ENCODE results near the gene CDH4. TPM values are rescaled to one million over a fixed set of nuclear protein-coding genes. Genes with fewer than 3 reads are reported as not detected.

The CDH4 gene
- total RNA-seq, 1 donor from 2014 or later: 3.2 TPM

DNA sequence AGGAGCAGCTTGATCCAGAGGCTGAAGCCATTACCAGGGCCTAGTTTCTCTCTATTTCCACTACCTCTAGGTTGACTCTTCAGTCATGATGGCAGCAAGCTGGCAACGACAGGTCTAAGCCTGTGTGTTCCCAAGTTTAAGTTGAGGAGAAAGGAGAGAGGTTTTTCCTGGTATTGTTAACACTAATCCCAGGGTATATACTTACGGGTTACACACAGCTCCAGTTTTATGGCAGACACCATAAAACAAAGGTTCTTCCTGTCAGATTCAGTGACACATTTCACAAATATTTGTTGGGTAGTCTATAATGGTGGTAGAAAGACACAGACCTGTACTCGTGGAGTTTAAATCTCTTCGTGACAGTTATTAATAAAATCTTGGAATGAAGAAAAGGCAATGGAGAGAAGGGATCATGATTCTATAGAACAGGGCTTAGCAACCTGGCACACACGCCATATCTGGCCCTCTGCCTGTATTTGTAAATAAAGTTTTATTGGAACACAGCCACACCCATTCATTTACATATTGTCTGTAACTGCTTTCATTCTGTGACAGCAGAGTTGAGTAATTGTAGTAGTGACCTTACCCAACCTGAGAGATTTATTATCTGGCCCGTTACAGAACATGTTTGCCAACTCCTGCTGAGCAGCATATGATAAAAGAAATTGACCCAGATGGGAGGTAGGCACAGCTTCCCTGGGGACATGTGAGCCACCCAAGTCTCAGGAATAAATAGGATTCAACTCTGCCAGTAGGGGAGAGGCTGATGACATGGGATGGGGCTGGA lies 323.3 kb downstream of the CDH4 start:
- Mint-ChIP-seq H3K4me3 (ENCODE audit: unreplicated experiment) (no peak overlapping the region), H3K9me3 (ENCODE audit: unreplicated experiment) (no peaks in the 10 kb centered on the region), H3K27me3 (ENCODE audit: low read depth, unreplicated experiment) (peaks cover 24% of the 10 kb centered on the region), H3K27ac (ENCODE audit: unreplicated experiment) (no peak overlapping the region), H3K36me3 (ENCODE audit: low read depth, unreplicated experiment) (no peaks in the 10 kb centered on the region), H3K4me1 (ENCODE audit: low read depth, unreplicated experiment) (no peaks in the 10 kb centered on the region)
- Histone ChIP-seq H2AFZ (ENCODE audit: low read depth, low read length) (no peak overlapping the region), H3K36me3 (ENCODE audit: insufficient read depth, low read length) (no peaks in the 10 kb centered on the region), H3K79me2 (ENCODE audit: insufficient read depth, low read length) (no peaks in the 10 kb centered on the region), H3K4me3 (ENCODE audit: insufficient read depth, low read depth, low read length) (no peak overlapping the region), H3K9ac (ENCODE audit: low read length) (no peak overlapping the region), H3K4me2 (ENCODE audit: low read length) (no peak overlapping the region), H3K27me3 (ENCODE audit: insufficient read depth, low read length) (no peaks in the 10 kb centered on the region), H4K20me1 (ENCODE audit: insufficient read depth, low read length) (peaks cover 3% of the 10 kb centered on the region), H3K4me1 (ENCODE audit: insufficient read depth, low read length) (no peaks in the 10 kb centered on the region), H3K27ac (ENCODE audit: low read depth, low read length) (no peak overlapping the region), H3K9me3 (ENCODE audit: insufficient read depth, low read depth, low read length) (no peaks in the 10 kb centered on the region)
- DNase-seq (ENCODE audit: low read depth) (no peak), FAIRE-seq (no peak)
- TF ChIP-seq EZH2 (IDR thresholded peaks at IDR 0.05; ENCODE audit: insufficient read depth, low read length): no peak

DNA sequence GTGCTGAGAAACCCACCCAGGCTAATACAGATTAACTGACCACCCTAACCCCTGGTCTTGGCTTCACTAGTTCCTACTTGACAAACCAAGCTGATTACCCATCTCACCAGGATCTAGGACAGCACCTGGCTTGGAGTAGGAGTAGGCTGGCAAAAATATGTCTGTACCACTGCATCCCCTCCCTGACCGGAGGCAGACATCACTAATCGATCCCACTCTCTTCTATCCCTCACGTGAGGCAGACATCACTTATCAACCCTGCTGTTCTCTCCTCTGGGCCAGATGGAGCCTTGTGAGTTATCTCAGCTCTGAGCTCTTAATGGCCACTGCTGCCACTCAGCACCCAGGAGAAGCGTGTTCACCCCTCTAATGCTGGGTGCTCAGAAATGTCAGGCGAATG lies 324.3 kb downstream of the CDH4 start:
- H3K36me3 Mint-ChIP-seq (ENCODE audit: low read depth, unreplicated experiment): no peaks in the 10 kb centered on the region
- H3K27ac Mint-ChIP-seq (ENCODE audit: unreplicated experiment): no peak overlapping the region
- H3K27me3 Mint-ChIP-seq (ENCODE audit: low read depth, unreplicated experiment): peaks cover 18% of the 10 kb centered on the region
- DNase-seq (ENCODE audit: low read depth) (no peak), FAIRE-seq (no peak)
- H3K79me2 ChIP-seq (ENCODE audit: insufficient read depth, low read length): no peaks in the 10 kb centered on the region
- H3K9me3 Mint-ChIP-seq (ENCODE audit: unreplicated experiment): no peaks in the 10 kb centered on the region
- no peak overlapping the region for H3K4me3 ChIP-seq (ENCODE audit: insufficient read depth, low read depth, low read length)
- no peaks in the 10 kb centered on the region for H3K4me1 Mint-ChIP-seq (ENCODE audit: low read depth, unreplicated experiment)
- H3K4me1 ChIP-seq (ENCODE audit: insufficient read depth, low read length): no peaks in the 10 kb centered on the region
- no peak overlapping the region for H2AFZ ChIP-seq (ENCODE audit: low read depth, low read length)
- no peaks in the 10 kb centered on the region for H3K9me3 ChIP-seq (ENCODE audit: insufficient read depth, low read depth, low read length)
- H3K36me3 ChIP-seq (ENCODE audit: insufficient read depth, low read length): no peaks in the 10 kb centered on the region
- TF ChIP-seq, protein P1, sequence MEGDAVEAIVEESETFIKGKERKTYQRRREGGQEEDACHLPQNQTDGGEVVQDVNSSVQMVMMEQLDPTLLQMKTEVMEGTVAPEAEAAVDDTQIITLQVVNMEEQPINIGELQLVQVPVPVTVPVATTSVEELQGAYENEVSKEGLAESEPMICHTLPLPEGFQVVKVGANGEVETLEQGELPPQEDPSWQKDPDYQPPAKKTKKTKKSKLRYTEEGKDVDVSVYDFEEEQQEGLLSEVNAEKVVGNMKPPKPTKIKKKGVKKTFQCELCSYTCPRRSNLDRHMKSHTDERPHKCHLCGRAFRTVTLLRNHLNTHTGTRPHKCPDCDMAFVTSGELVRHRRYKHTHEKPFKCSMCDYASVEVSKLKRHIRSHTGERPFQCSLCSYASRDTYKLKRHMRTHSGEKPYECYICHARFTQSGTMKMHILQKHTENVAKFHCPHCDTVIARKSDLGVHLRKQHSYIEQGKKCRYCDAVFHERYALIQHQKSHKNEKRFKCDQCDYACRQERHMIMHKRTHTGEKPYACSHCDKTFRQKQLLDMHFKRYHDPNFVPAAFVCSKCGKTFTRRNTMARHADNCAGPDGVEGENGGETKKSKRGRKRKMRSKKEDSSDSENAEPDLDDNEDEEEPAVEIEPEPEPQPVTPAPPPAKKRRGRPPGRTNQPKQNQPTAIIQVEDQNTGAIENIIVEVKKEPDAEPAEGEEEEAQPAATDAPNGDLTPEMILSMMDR (IDR thresholded peaks at IDR 0.05; ENCODE audit: insufficient read depth, low read depth, low read length): no peak
- no peak for TF ChIP-seq EZH2 (IDR thresholded peaks at IDR 0.05; ENCODE audit: insufficient read depth, low read length)
- H3K9ac ChIP-seq (ENCODE audit: low read length): no peak overlapping the region
- no peak overlapping the region for H3K27ac ChIP-seq (ENCODE audit: low read depth, low read length)
- H3K27me3 ChIP-seq (ENCODE audit: insufficient read depth, low read length): no peaks in the 10 kb centered on the region
- peaks cover 3% of the 10 kb centered on the region for H4K20me1 ChIP-seq (ENCODE audit: insufficient read depth, low read length)
- no peak overlapping the region for H3K4me3 Mint-ChIP-seq (ENCODE audit: unreplicated experiment)
- no peak overlapping the region for H3K4me2 ChIP-seq (ENCODE audit: low read length)

DNA sequence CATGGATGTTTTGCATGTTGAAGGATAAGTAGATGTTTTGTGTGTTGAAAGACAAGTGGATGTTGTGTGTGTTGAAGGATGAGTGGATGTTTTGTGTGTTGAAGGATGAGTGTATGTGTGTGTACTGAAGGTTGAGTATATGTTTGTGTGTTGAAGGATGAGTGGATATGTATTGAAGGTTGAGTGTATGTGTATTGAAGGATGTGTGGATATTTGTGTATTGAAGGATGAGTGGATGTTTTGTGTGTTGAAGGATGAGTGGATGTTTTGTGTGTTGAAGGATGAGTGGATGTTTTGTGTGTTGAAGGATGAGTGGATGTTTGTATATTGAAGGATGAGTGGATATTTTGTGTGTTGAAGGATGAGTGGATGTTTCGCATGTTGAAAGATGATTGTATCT lies 325.0 kb downstream of the CDH4 start:
- H3K27me3 Mint-ChIP-seq (ENCODE audit: low read depth, unreplicated experiment): peaks cover 21% of the 10 kb centered on the region
- no peak overlapping the region for H3K27ac ChIP-seq (ENCODE audit: low read depth, low read length)

More for the DNA sequence above, 325.0 kb downstream of the CDH4 start:
- no peak overlapping the region for H3K4me3 Mint-ChIP-seq (ENCODE audit: unreplicated experiment)
- no peak overlapping the region for H3K27ac Mint-ChIP-seq (ENCODE audit: unreplicated experiment)
- TF ChIP-seq, protein P1 (IDR thresholded peaks at IDR 0.05; ENCODE audit: insufficient read depth, low read depth, low read length): no peak
- TF ChIP-seq EZH2 (IDR thresholded peaks at IDR 0.05; ENCODE audit: insufficient read depth, low read length): no peak
- no peaks in the 10 kb centered on the region for H3K36me3 Mint-ChIP-seq (ENCODE audit: low read depth, unreplicated experiment)
- no peaks in the 10 kb centered on the region for H3K9me3 Mint-ChIP-seq (ENCODE audit: unreplicated experiment)
- Histone ChIP-seq H3K4me1 (ENCODE audit: insufficient read depth, low read length) (no peaks in the 10 kb centered on the region), H3K36me3 (ENCODE audit: insufficient read depth, low read length) (no peaks in the 10 kb centered on the region), H3K9ac (ENCODE audit: low read length) (no peak overlapping the region), H3K27me3 (ENCODE audit: insufficient read depth, low read length) (no peaks in the 10 kb centered on the region), H3K9me3 (ENCODE audit: insufficient read depth, low read depth, low read length) (no peaks in the 10 kb centered on the region), H2AFZ (ENCODE audit: low read depth, low read length) (no peak overlapping the region), H4K20me1 (ENCODE audit: insufficient read depth, low read length) (peaks cover 3% of the 10 kb centered on the region), H3K4me2 (ENCODE audit: low read length) (no peak overlapping the region), H3K4me3 (ENCODE audit: insufficient read depth, low read depth, low read length) (no peak overlapping the region), H3K79me2 (ENCODE audit: insufficient read depth, low read length) (no peaks in the 10 kb centered on the region)
- FAIRE-seq (no peak), DNase-seq (ENCODE audit: low read depth) (no peak)
- no peaks in the 10 kb centered on the region for H3K4me1 Mint-ChIP-seq (ENCODE audit: low read depth, unreplicated experiment)

Data from astrocyte (in vitro differentiated cells and primary cell).